HEK293 (cell line): ENCODE results near the gene MSX1.

Experiments
- KLF8 ChIP-seq: fragments of 450-650 bp; formaldehyde crosslinking; IDR thresholded peaks from 2 replicates; pipeline ENCODE4 v1.5.1; 2016; ENCODE audit warnings: missing biosample characterization, missing genetic modification characterization
- REST ChIP-seq: fragments of 450-650 bp; formaldehyde crosslinking; IDR thresholded peaks from 2 replicates; pipeline ENCODE4 v1.5.1; 2016; ENCODE audit warnings: missing biosample characterization, missing genetic modification characterization
- TCF7L2 ChIP-seq: IDR thresholded peaks from 2 replicates; pipeline ENCODE4 v1.6.1; 2011; ENCODE audit warnings: low read depth, mild to moderate bottlenecking, inconsistent platforms, low read length, moderate library complexity, borderline replicate concordance
- ZBTB49 ChIP-seq: fragments of 450-650 bp; formaldehyde crosslinking; IDR thresholded peaks from 2 replicates; pipeline ENCODE4 v1.5.1; 2016; ENCODE audit warnings: missing biosample characterization, missing genetic modification characterization, low read depth
- ZNF514 ChIP-seq: fragments of 450-650 bp; formaldehyde crosslinking; IDR thresholded peaks from 2 replicates; pipeline ENCODE4 v1.5.1; 2016; ENCODE audit warnings: missing biosample characterization, missing genetic modification characterization
- ZNF621 ChIP-seq: fragments of 450-650 bp; formaldehyde crosslinking; IDR thresholded peaks from 2 replicates; pipeline ENCODE4 v1.5.1; 2017; ENCODE audit warnings: missing biosample characterization, missing genetic modification characterization
- ZNF830 ChIP-seq: fragments of 450-650 bp; IDR thresholded peaks from 2 replicates; pipeline ENCODE4 v1.5.0; 2018; ENCODE audit warnings: missing biosample characterization, missing genetic modification characterization, low read depth, mild to moderate bottlenecking, moderate library complexity
- TF ChIP-seq, protein P1 (sequence below): fragments of 450-650 bp; formaldehyde crosslinking; IDR thresholded peaks from 2 replicates; pipeline ENCODE4 v1.5.1; 2016; ENCODE audit warnings: missing biosample characterization, missing genetic modification characterization
- TF ChIP-seq, protein P2 (sequence below): fragments of 450-650 bp; formaldehyde crosslinking; IDR thresholded peaks from 2 replicates; pipeline ENCODE4 v1.5.1; 2016; ENCODE audit warnings: missing biosample characterization, missing genetic modification characterization
- TF ChIP-seq, protein P3 (sequence below): fragments of 450-650 bp; formaldehyde crosslinking; IDR thresholded peaks from 2 replicates; pipeline ENCODE4 v1.5.1; 2016; ENCODE audit warnings: missing biosample characterization, missing genetic modification characterization

DNA sequence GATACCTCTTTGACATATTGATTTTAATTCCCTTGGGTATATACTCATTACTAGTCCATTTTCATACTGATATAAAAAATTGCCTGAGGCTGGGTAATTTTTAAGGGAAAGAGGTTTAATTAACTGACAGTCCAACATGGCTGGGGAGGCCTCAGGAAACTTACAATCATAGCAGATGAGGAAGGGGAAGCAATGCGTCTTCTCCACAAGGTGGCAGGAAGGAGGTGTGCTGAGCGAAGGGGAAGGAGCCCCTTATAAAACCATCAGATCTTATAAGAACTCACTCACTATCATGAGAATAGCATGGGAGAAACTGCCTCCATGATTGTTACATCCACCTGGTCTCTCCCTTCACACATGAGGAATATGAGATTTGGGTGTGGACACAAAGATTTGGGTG is 42.4 kb downstream of the MSX1 start:
- TF ChIP-seq, protein P1, sequence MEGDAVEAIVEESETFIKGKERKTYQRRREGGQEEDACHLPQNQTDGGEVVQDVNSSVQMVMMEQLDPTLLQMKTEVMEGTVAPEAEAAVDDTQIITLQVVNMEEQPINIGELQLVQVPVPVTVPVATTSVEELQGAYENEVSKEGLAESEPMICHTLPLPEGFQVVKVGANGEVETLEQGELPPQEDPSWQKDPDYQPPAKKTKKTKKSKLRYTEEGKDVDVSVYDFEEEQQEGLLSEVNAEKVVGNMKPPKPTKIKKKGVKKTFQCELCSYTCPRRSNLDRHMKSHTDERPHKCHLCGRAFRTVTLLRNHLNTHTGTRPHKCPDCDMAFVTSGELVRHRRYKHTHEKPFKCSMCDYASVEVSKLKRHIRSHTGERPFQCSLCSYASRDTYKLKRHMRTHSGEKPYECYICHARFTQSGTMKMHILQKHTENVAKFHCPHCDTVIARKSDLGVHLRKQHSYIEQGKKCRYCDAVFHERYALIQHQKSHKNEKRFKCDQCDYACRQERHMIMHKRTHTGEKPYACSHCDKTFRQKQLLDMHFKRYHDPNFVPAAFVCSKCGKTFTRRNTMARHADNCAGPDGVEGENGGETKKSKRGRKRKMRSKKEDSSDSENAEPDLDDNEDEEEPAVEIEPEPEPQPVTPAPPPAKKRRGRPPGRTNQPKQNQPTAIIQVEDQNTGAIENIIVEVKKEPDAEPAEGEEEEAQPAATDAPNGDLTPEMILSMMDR (tag by site-specific recombination): no peak
- TF ChIP-seq, protein P2, sequence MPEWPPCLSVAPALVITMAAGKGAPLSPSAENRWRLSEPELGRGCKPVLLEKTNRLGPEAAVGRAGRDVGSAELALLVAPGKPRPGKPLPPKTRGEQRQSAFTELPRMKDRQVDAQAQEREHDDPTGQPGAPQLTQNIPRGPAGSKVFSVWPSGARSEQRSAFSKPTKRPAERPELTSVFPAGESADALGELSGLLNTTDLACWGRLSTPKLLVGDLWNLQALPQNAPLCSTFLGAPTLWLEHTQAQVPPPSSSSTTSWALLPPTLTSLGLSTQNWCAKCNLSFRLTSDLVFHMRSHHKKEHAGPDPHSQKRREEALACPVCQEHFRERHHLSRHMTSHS (tag by site-specific recombination): no peak
- TF ChIP-seq, protein P3, sequence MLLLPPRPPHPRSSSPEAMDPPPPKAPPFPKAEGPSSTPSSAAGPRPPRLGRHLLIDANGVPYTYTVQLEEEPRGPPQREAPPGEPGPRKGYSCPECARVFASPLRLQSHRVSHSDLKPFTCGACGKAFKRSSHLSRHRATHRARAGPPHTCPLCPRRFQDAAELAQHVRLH (tag by site-specific recombination): no peak
- TF ChIP-seq KLF8 (tag by site-specific recombination): no peak
- TF ChIP-seq ZBTB49: no peak
- no peak for TF ChIP-seq ZNF621 (tag by site-specific recombination)
- TF ChIP-seq TCF7L2: no peak
- TF ChIP-seq ZNF514: no peak
- no peak for TF ChIP-seq ZNF830
- TF ChIP-seq REST (tag by site-specific recombination): no peak
